CMK (cell line): Measurements from ENCODE around the gene NEMP2.
A peak's percentile ranks its signal among the peaks of the same experiment; 100 is the strongest.
"Not testable (repeated sequence)": the region's sequence is repeated elsewhere in the genome, so short reads cannot be mapped to it uniquely, and the experiment has no call there.

Experiments used
- DNase-seq: peaks from one replicate; pipeline ENCODE4 v3.0.0-alpha.2; 2010; ENCODE audit warnings: low read depth

Gene NEMP2

GRCh38 chr2:190490502-190490901 lies 44.0 kb downstream of the NEMP2 start:
- DNase-seq: no peak

GRCh38 chr2:190489475-190489874 lies 45.0 kb downstream of the NEMP2 start:
- no peak for DNase-seq

- no peak for DNase-seq
These were observed 45.8 kb downstream of the NEMP2 start for GRCh38 chr2:190488516-190489233.

- DNase-seq: no peak
These were observed 48.4 kb downstream of the NEMP2 start for GRCh38 chr2:190486037-190486623.

- DNase-seq: no peak
These were observed 52.1 kb downstream of the NEMP2 start for GRCh38 chr2:190482451-190482850.

GRCh38 chr2:190481339-190481738 lies 53.2 kb downstream of the NEMP2 start:
- no peak for DNase-seq

GRCh38 chr2:190478572-190479195 lies 55.8 kb downstream of the NEMP2 start:
- DNase-seq: no peak

GRCh38 chr2:190477661-190478454 lies 56.7 kb downstream of the NEMP2 start:
- DNase-seq: no peak

GRCh38 chr2:190470256-190470826 lies 64.2 kb downstream of the NEMP2 start:
- no peak for DNase-seq

- DNase-seq: peak; percentile 41
These were observed 64.8 kb downstream of the NEMP2 start for GRCh38 chr2:190469771-190470170.

- no peak for DNase-seq
These were observed 65.5 kb downstream of the NEMP2 start for GRCh38 chr2:190468814-190469569.

GRCh38 chr2:190468354-190468753 lies 66.2 kb downstream of the NEMP2 start:
- not testable (repeated sequence) for DNase-seq

GRCh38 chr2:190467575-190468083 lies 66.9 kb downstream of the NEMP2 start:
- DNase-seq: no peak

- no peak for DNase-seq
These were observed 67.6 kb downstream of the NEMP2 start for GRCh38 chr2:190466819-190467446.

GRCh38 chr2:190465060-190465459 lies 69.5 kb downstream of the NEMP2 start:
- DNase-seq: no peak

- no peak for DNase-seq
These were observed 71.9 kb downstream of the NEMP2 start for GRCh38 chr2:190462611-190463010.

GRCh38 chr2:190462181-190462580 lies 72.3 kb downstream of the NEMP2 start:
- DNase-seq: no peak

- DNase-seq: no peak
These were observed 74.0 kb downstream of the NEMP2 start for GRCh38 chr2:190460487-190460886.

- DNase-seq: peak; percentile 65
These were observed 74.6 kb downstream of the NEMP2 start for GRCh38 chr2:190459881-190460280.

- no peak for DNase-seq
These were observed 76.0 kb downstream of the NEMP2 start for GRCh38 chr2:190458352-190459107.
